Nephron (organoid): ENCODE measurements around the gene CCDC201.

Experiments used
- H3K27ac Mint-ChIP-seq, 3 experiments: 2 replicates each; pipeline ENCODE4 v1.8.0; 2020; ENCODE audit warnings: mixed read lengths in 3 of 3, mild to moderate bottlenecking in 2 of 3, moderate library complexity in 1 of 3
- H3K27me3 Mint-ChIP-seq: 2 replicates; pipeline ENCODE4 v1.8.0; 2021; ENCODE audit warnings: low read depth, mild to moderate bottlenecking, moderate library complexity, mixed read lengths
- H3K36me3 Mint-ChIP-seq: 2 replicates; pipeline ENCODE4 v1.8.0; 2020; ENCODE audit warnings: low read depth, mixed read lengths
- H3K4me1 Mint-ChIP-seq: 2 replicates; pipeline ENCODE4 v1.8.0; 2020; ENCODE audit warnings: mixed read lengths
- H3K4me3 Mint-ChIP-seq, 3 experiments: 2 replicates each; pipeline ENCODE4 v1.8.0; 2020; ENCODE audit warnings: mild to moderate bottlenecking in 3 of 3, mixed read lengths in 3 of 3, moderate library complexity in 2 of 3
- H3K9me3 Mint-ChIP-seq: 2 replicates; pipeline ENCODE4 v1.8.0; 2020; ENCODE audit warnings: mixed read lengths
- TF ChIP-seq, protein P1 (sequence below), 3 experiments: fragments of 200-600 bp; sonication (generic); IDR thresholded peaks; one replicate each; pipeline ENCODE4 v1.5.0; 2021; ENCODE audit warnings: antibody characterized with exemption in 3 of 3; ENCODE audit not compliant: unreplicated experiment in 3 of 3

The CCDC201 gene

DNA sequence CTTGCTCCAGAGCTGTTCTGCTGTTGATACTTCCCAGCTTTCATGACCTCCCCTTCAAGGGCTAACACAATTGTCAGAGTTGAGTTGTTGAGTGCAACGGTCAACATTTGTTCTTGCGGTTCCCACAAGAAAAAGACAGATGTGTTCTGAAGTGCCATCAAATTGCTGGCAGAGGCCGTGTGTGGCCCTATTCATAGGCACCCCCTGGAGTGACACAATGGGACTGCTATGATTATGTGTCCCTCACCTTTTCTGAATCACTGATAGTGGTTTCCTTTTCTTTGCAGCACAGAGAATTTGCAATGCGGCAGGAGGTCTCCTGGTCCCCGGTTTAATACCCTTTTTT, 9.6 kb upstream of the CCDC201 start:
- H3K4me3 Mint-ChIP-seq: no peak overlapping the region
- no peak overlapping the region for H3K27ac Mint-ChIP-seq
- TF ChIP-seq, protein P1, sequence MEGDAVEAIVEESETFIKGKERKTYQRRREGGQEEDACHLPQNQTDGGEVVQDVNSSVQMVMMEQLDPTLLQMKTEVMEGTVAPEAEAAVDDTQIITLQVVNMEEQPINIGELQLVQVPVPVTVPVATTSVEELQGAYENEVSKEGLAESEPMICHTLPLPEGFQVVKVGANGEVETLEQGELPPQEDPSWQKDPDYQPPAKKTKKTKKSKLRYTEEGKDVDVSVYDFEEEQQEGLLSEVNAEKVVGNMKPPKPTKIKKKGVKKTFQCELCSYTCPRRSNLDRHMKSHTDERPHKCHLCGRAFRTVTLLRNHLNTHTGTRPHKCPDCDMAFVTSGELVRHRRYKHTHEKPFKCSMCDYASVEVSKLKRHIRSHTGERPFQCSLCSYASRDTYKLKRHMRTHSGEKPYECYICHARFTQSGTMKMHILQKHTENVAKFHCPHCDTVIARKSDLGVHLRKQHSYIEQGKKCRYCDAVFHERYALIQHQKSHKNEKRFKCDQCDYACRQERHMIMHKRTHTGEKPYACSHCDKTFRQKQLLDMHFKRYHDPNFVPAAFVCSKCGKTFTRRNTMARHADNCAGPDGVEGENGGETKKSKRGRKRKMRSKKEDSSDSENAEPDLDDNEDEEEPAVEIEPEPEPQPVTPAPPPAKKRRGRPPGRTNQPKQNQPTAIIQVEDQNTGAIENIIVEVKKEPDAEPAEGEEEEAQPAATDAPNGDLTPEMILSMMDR (IDR thresholded peaks at IDR 0.05; ENCODE audit: unreplicated experiment in 3 of 3): no peak
- H3K27me3 Mint-ChIP-seq: peaks cover 23% of the 10 kb centered on the region
- no peaks in the 10 kb centered on the region for H3K4me1 Mint-ChIP-seq
- H3K9me3 Mint-ChIP-seq: peaks cover 14% of the 10 kb centered on the region
- H3K36me3 Mint-ChIP-seq: no peaks in the 10 kb centered on the region

DNA sequence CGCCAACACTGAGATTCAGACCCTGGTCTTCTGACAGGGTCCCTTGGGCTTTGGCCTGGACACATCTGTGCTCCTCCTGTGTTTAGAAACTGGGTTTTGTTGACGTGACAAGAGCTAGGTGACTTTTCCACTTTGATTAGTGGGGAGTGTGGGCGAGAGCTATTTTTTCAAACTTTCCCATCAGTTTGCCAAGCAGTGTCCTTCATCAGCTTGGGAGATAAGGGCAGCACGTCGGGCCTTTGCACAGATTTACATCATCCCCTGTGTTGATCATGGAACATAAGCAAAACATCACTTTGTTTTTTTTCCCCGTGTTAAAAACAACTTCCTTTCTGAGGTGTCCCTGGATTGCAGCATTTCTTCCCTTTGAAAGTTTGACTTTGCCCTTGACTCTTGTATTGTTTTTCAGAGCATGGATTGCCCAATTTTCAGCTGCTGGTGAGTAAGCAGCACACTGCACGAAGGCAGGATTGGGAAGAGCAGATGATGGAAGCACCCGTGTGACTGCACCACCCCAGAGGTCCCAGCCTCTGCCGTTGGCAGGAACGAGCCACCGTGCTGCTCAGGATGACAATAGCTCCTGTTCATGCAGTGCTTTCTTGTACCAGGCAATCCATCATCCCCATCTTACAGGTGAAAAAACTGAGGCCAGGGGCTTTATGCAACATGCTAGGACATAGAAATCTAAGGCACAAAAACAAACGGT, 9.0 kb upstream of the CCDC201 start:
- Mint-ChIP-seq H3K36me3 (no peaks in the 10 kb centered on the region), H3K27me3 (peaks cover 18% of the 10 kb centered on the region), H3K4me1 (no peaks in the 10 kb centered on the region), H3K9me3 (peaks cover 18% of the 10 kb centered on the region), H3K4me3 (no peak overlapping the region), H3K27ac (no peak overlapping the region)
- TF ChIP-seq, protein P1 (IDR thresholded peaks at IDR 0.05; ENCODE audit: unreplicated experiment in 3 of 3): no peak

GRCh38 chr7:45881280-45881758, 8.4 kb upstream of the CCDC201 start:
- Mint-ChIP-seq H3K9me3 (peaks cover 18% of the 10 kb centered on the region), H3K4me1 (no peaks in the 10 kb centered on the region), H3K4me3 (no peak overlapping the region), H3K36me3 (no peaks in the 10 kb centered on the region), H3K27ac (no peak overlapping the region), H3K27me3 (peaks cover 12% of the 10 kb centered on the region)
- TF ChIP-seq, protein P1 (IDR thresholded peaks at IDR 0.05; ENCODE audit: unreplicated experiment in 3 of 3): no peak

DNA sequence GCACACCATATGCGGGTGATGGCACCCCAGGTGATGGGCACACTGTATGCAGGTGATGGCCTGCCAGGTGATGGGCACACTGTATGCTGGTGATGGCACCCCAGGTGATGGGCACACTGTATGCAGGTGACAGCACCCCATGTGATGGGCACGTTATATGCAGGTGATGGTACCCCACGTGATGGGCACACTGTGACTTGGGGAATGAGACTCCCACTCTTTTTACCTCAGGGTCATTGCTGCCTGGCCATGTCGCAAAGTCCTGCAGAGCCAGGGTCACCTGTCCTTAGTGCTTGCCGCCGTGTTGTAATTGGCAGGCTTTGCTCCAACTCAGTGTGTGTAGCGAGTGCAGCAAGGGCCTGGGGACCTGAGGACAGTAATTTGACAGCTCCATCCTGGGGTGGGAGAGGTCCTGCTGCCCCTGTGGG, 7.6 kb upstream of the CCDC201 start:
- Mint-ChIP-seq H3K27ac (no peak overlapping the region), H3K4me3 (no peak overlapping the region), H3K36me3 (no peaks in the 10 kb centered on the region), H3K9me3 (peaks cover 18% of the 10 kb centered on the region), H3K27me3 (peaks cover 11% of the 10 kb centered on the region), H3K4me1 (no peaks in the 10 kb centered on the region)
- TF ChIP-seq, protein P1 (IDR thresholded peaks at IDR 0.05; ENCODE audit: unreplicated experiment in 3 of 3): no peak

DNA sequence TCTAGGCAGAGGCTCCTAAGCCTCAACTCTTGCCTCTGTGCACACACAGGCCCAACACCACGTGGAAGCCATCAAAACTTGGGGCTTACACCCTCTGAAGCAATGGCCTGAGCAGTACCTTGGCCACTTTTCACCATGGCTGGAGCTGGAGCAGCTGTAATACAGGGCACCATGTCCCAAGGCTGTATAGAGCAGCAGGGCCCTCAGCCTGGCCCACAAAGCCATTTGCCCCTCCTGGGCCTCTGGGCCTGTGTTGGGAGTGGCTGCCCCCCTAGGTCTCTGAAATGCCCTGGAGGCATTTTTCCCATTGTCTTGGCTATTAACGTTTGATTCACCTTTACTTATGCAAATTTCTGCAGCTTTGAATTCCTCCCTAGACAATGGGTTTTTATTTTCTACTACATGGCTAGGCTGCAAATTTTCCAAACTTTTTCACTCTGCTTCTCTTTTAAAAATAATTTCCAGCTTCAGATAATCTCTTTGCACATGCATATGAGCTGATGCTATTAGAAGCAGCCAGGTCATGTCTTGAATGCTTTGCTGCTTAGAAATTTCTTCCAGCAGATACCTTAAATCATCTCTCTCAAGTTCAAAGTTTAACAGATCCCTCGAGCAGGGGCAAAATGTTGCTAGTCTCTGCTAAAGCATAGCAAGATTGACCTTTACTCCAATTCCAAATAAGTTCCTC, 5.7 kb upstream of the CCDC201 start:
- peaks cover 4% of the 10 kb centered on the region for H3K27me3 Mint-ChIP-seq
- TF ChIP-seq, protein P1 (IDR thresholded peaks at IDR 0.05; ENCODE audit: unreplicated experiment in 3 of 3): no peak
- H3K4me3 Mint-ChIP-seq: no peak overlapping the region
- H3K4me1 Mint-ChIP-seq: no peaks in the 10 kb centered on the region
- no peak overlapping the region for H3K27ac Mint-ChIP-seq
- peaks cover 18% of the 10 kb centered on the region for H3K9me3 Mint-ChIP-seq
- H3K36me3 Mint-ChIP-seq: no peaks in the 10 kb centered on the region
